Thyroid gland (tissue), 4 donors: ENCODE measurements around the gene GNPDA2.

Source experiments
- CTCF ChIP-seq, 6 experiments: fragments of 200-600 bp in 3 of 6; fragments of 450-650 bp in 3 of 6; sonication (generic) in 3 of 6; IDR thresholded peaks; one replicate each; pipeline ENCODE4 v1.5.1; 2016 to 2019; ENCODE audit warnings: antibody characterized with exemption in 6 of 6, mild to moderate bottlenecking in 2 of 6, inconsistent platforms in 1 of 6, moderate library complexity in 1 of 6
- POLR2A ChIP-seq, 2 donors: fragments of 450-650 bp; IDR thresholded peaks; one replicate each; pipeline ENCODE4 v1.6.1; 2017; ENCODE audit warnings: antibody characterized with exemption in 2 of 2, mild to moderate bottlenecking in 2 of 2, moderate library complexity in 1 of 2

GRCh38 chr4:44652002-44652401, 74.4 kb downstream of the GNPDA2 start:
- TF ChIP-seq CTCF (IDR thresholded peaks at IDR 0.05), result no peak
- TF ChIP-seq POLR2A (IDR thresholded peaks at IDR 0.05), result no peak
